DOHH2 (cell line): ENCODE measurements around the gene NCKAP1.

ENCODE experiments used
- H3F3A ChIP-seq: fragments of 200-600 bp; sonication (generic), shearing (Covaris generic); 2 replicates; pipeline ENCODE4 v1.6.0; 2016; ENCODE audit warnings: antibody characterized with exemption, mild to moderate bottlenecking; ENCODE audit not compliant: control insufficient read depth, insufficient read depth
- H3K27ac ChIP-seq: fragments of 200-600 bp; sonication (generic); 2 replicates; pipeline ENCODE4 v1.5.1; 2014; ENCODE audit warnings: low read depth, mild to moderate bottlenecking, low read length, moderate library complexity
- H3K27me3 ChIP-seq: fragments of 200-600 bp; sonication (generic); 2 replicates; pipeline ENCODE4 v1.6.1; 2014; ENCODE audit warnings: mild to moderate bottlenecking, low read length, mixed read lengths; ENCODE audit not compliant: control insufficient read depth
- H3K36me3 ChIP-seq: fragments of 200-600 bp; sonication (generic); 2 replicates; pipeline ENCODE4 v1.6.1; 2014; ENCODE audit warnings: mild to moderate bottlenecking, low read length, moderate library complexity, mixed read lengths; ENCODE audit not compliant: control insufficient read depth
- H3K4me1 ChIP-seq: fragments of 200-600 bp; sonication (generic); 2 replicates; pipeline ENCODE4 v1.6.1; 2014; ENCODE audit warnings: mild to moderate bottlenecking, low read length, mixed read lengths; ENCODE audit not compliant: control insufficient read depth
- H3K4me2 ChIP-seq: fragments of 200-600 bp; sonication (generic); 2 replicates; pipeline ENCODE4 v1.6.0; 2014; ENCODE audit warnings: mild to moderate bottlenecking, low read length, moderate library complexity
- H3K4me3 ChIP-seq: fragments of 200-600 bp; sonication (generic); 2 replicates; pipeline ENCODE4 v1.5.1; 2014; ENCODE audit warnings: mild to moderate bottlenecking, low read length, mixed read lengths
- H3K79me2 ChIP-seq: fragments of 200-600 bp; sonication (generic); 2 replicates; pipeline ENCODE4 v1.6.1; 2014; ENCODE audit warnings: mild to moderate bottlenecking, low read length, mixed read lengths; ENCODE audit not compliant: control insufficient read depth
- H3K9me2 ChIP-seq: fragments of 200-600 bp; sonication (generic); replicated peaks from 2 replicates; pipeline ENCODE4 v1.6.1; 2014; ENCODE audit warnings: mild to moderate bottlenecking, low read length, mixed read lengths; ENCODE audit not compliant: control insufficient read depth
- H3K9me3 ChIP-seq: fragments of 200-600 bp; sonication (generic); 2 replicates; pipeline ENCODE4 v1.6.1; 2014; ENCODE audit warnings: antibody characterized with exemption, low read length, mixed read lengths; ENCODE audit not compliant: control insufficient read depth, insufficient read depth
- H4K20me1 ChIP-seq: fragments of 200-600 bp; sonication (generic); 2 replicates; pipeline ENCODE4 v1.6.0; 2014; ENCODE audit warnings: low read depth, mild to moderate bottlenecking, antibody characterized with exemption, low read length, moderate library complexity; ENCODE audit not compliant: control insufficient read depth, insufficient read depth
- CTCF ChIP-seq: fragments of 200-600 bp; sonication (generic); IDR thresholded peaks from one replicate; pipeline ENCODE4 v1.5.1; 2014; ENCODE audit warnings: antibody characterized with exemption, mild to moderate bottlenecking, low read depth, low read length; ENCODE audit not compliant: poor library complexity, severe bottlenecking
- EZH2phosphoT487 ChIP-seq: fragments of 200-600 bp; sonication (generic); IDR thresholded peaks from 2 replicates; pipeline ENCODE4 v1.6.1; 2017; ENCODE audit warnings: borderline replicate concordance, mild to moderate bottlenecking, antibody characterized with exemption, low read length, moderate library complexity, mixed read lengths

NCKAP1 gene

GRCh38 chr2:182891611-182892010 is 146.6 kb downstream of the NCKAP1 start:
- TF ChIP-seq CTCF = no peak
- TF ChIP-seq EZH2phosphoT487 = no peak
- H3K27me3 ChIP-seq = no peaks in the 10 kb centered on the region
- no peak overlapping the region for H3K4me2 ChIP-seq
- no peaks in the 10 kb centered on the region for H3K36me3 ChIP-seq
- H3K9me3 ChIP-seq = peaks cover 10% of the 10 kb centered on the region; the same call in 1 of the 2 replicates
- H4K20me1 ChIP-seq = no peaks in the 10 kb centered on the region
- peaks cover 14% of the 10 kb centered on the region for H3K4me1 ChIP-seq
- no peaks in the 10 kb centered on the region for H3F3A ChIP-seq
- H3K9me2 ChIP-seq = no peaks in the 10 kb centered on the region
- no peaks in the 10 kb centered on the region for H3K79me2 ChIP-seq
- no peak overlapping the region for H3K27ac ChIP-seq
- H3K4me3 ChIP-seq = no peak overlapping the region

GRCh38 chr2:182890773-182891378 is 147.4 kb downstream of the NCKAP1 start:
- H4K20me1 ChIP-seq = no peaks in the 10 kb centered on the region
- H3F3A ChIP-seq = no peaks in the 10 kb centered on the region
- TF ChIP-seq CTCF = no peak
- no peak for TF ChIP-seq EZH2phosphoT487
- H3K4me3 ChIP-seq = no peak overlapping the region
- H3K36me3 ChIP-seq = no peaks in the 10 kb centered on the region
- no peaks in the 10 kb centered on the region for H3K27me3 ChIP-seq
- H3K4me1 ChIP-seq = peaks cover 18% of the 10 kb centered on the region
- no peak overlapping the region for H3K27ac ChIP-seq
- H3K9me2 ChIP-seq = no peaks in the 10 kb centered on the region
- no peak overlapping the region for H3K4me2 ChIP-seq
- peaks cover 10% of the 10 kb centered on the region; the same call in 1 of the 2 replicates for H3K9me3 ChIP-seq
- no peaks in the 10 kb centered on the region for H3K79me2 ChIP-seq

GRCh38 chr2:182890305-182890704 is 148.0 kb downstream of the NCKAP1 start:
- no peaks in the 10 kb centered on the region for H3F3A ChIP-seq
- no peak overlapping the region for H3K4me3 ChIP-seq
- no peaks in the 10 kb centered on the region for H3K36me3 ChIP-seq
- H3K79me2 ChIP-seq = no peaks in the 10 kb centered on the region
- peaks cover 18% of the 10 kb centered on the region for H3K4me1 ChIP-seq
- no peaks in the 10 kb centered on the region for H3K27me3 ChIP-seq
- no peak overlapping the region for H3K27ac ChIP-seq
- H3K9me3 ChIP-seq = peaks cover 10% of the 10 kb centered on the region; the same call in 1 of the 2 replicates
- no peaks in the 10 kb centered on the region for H3K9me2 ChIP-seq
- H4K20me1 ChIP-seq = no peaks in the 10 kb centered on the region
- TF ChIP-seq CTCF = no peak
- no peak for TF ChIP-seq EZH2phosphoT487
- H3K4me2 ChIP-seq = no peak overlapping the region
